ENCODE measurements around the gene RGS7BP.

RGS7BP gene

DNA sequence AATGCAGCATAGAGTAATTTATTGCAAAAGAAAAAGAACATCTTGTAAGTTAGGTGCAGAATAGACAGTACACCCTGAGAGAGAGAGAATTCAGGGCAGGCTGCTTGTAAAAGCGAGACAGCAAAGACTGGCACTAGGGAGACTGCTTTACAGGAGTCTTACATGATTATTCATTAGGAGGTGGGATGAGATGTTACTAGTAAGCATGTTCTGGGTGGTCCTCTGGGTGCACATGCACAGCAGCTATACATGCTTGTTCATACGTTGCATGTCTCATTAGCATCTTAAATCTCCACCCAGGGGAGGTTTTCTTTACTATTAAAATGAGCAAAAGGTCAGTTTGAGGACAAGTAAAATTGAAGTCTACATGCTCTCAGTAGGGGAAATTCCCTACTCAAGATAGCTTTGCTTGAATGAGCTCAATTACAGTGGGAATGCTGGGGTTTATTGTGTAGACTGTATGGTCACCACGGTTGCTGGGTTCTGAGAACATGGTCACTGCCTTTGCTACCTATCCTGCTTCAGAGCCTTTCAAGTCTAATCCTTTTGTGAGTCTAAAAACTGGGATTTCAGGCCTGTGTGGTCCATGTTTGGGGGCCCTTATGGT is 60.6 kb downstream of the RGS7BP start:
- no peak for DNase-seq

DNA sequence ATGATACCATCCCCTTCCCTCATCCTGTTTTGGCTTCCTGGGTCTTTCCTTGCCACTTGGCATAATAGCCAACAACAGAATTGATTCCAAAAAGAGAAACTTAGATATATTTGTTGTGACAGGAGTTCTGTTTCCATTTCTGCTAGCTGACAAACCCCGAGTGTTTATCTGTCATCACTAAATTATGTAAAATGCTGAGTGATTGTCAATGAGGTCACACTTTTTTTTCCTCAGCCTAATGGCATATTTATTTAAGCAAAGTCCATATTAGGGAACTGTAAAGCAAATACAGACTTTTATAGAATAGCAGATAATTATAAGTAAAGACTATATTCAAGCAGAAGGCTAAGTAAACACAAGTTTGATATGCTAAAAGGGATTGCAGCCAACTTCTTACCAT is 64.0 kb downstream of the RGS7BP start:
- no peak for DNase-seq

DNA sequence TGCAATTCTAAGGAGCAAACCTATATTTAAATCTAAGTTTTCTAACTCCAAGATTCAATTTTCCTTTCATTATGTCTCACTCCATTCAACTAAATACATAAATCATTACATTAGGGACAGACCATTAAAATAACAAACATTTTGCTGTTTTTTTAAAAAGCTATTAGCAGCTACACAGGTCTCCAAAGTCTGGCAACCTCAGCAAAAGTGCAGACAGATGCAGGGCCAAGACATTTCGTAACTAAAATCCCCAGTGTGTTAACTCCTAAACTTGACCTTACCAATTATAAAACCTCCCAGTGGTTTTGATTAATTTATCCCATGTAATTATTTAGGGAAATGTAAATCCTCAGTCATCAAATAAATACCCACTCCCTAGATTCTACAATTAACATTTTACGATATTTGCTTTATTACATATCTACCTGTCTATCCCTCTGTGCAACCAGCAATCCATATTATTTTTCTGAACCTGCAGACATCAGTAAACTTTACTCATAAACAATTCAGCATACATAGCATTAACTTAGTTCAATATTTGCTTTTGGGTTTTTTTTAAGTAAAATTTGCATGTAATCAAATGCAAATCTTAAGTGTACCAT is 64.7 kb downstream of the RGS7BP start:
- DNase-seq = no peak

DNA sequence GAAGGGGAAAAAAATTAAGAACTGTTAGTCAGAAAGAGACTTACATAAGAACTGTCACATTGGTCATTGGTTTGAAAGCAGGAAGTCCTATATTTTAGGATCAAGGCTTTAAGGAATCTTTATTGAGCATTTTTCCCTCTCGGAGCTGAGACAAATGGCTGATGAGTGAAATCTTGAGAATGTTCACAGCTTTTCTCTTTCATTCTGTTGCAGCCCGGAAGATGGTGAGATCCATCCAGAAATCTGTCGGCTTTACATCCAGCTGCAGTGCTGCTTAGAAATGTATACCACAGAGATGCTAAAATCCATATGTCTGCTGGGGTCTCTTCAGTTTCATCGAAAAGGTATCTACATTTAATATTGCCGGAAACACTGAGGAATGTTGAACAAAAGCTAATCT is 69.7 kb downstream of the RGS7BP start:
- no peak for DNase-seq

DNA sequence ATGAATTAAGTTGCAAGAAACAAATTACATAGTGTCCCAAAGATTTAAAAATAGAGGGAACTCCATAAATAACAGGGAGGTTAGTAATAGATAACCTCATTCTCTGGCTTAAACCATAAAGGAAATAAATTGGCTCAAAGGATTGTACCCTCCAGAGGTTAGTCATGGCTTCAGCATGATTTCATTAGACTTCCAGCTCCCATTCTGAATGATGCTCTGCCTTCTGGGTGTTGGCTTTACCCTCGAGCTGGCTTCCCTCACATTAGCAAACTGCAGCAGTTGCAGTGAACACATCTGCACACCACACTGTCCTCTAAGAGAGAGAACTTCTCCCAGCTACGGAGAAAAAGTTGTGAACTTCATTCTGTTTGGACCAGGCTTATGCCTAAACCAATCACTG is 70.4 kb downstream of the RGS7BP start:
- no peak for DNase-seq

DNA sequence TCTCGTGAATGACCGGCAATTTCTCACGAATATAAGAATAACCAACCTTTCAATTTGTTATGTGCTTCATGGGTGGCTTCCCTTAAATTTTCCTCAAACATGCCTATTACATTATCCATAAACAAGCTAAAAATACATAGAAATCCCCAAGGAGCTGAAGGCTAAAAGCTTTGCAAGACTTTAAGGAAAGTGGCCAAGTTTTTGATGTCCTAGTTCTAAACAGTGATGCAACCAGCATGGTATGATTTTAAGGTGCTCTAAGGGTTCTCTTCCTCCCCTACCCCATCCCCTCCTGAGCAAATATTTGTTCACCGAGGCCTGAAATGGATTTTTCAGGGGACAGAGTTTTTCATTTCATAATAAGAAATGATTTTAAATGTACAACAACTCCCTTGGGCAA is 79.8 kb downstream of the RGS7BP start:
- DNase-seq = no peak

DNA sequence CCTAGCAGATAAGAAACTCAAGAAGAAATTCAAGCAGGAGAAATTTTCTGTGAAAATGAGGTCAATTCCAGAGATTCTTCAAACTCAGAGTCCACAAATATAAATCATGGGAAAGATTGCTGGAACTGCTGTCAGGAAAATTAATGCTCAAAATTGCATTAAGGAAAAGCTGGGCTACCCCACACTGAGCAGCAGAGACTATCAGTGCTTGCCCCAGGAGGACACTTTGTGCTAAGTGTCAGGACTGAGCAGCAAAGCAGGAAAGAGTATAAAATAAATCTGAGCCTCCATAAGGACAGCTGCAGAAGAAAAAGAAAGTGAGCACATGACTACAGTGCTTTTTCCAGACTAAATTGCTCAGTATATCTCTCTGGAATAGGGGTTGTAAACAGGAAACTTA is 81.6 kb downstream of the RGS7BP start:
- no peak for DNase-seq

DNA sequence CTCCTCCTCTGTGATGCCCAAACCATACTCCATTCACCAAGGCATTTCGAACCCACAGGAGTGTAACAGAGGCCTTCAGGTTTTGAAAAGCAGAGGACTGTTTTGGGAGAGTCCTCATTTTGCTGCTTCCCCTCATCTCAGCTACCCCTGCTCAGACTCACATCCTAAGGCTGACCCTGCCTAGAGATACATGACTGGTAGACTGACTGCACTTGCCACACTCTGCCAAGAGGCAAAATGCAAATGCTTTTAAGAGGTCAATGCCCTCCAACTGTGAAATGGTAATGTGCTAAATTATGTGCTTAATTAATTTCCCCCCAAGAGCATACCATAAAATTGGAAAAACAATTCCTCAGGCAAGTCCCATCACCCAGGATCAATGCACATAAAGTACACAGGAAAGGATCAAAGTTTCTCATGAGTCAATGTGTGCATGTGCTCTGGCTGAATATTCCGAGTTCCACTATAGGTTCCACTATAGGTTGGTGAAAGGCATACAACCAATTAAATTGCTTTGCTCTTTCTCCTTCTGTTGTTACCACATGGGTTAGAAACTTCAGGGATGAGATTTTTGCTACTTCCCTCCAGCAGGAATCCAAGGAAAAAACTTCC is 87.0 kb downstream of the RGS7BP start:
- DNase-seq = no peak

DNA sequence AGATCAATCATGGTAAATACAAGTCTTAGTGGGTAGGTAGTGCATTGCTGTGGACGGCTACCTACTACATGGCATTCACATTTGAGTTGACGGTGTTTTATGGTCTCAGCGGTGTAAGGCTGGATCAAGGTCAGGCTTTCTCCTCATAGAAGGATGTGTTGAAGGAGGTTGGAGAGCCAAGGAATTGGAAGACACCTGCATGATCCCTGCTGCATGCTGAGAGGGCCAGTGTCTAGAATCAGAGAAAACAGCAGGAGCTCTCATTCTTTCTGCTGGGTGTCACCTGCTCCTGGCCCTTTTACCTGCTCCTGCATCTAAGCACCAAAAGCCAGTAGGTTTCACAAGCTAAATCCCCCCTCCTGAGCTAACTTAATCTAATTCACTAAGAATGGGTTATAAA is 88.2 kb downstream of the RGS7BP start:
- no peak for DNase-seq

DNA sequence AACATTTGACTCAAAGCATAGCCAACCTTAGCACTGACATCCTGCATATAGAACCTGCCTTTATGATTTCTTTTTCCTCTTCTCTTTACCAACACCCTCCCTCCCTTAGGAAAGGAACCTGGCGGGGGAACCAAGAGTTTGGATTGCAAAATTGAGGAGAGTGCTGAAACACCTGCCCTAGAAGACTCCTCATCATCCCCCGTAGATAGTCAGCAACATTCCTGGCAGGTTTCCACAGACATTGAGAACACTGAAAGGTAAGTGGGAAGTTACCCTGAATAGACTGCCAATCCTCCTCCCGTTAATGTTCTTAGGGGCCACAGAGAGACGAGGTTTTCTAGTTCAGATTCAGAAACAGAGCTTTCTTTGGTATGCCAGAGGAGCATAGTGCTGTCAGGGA is 88.8 kb downstream of the RGS7BP start:
- DNase-seq = no peak

DNA sequence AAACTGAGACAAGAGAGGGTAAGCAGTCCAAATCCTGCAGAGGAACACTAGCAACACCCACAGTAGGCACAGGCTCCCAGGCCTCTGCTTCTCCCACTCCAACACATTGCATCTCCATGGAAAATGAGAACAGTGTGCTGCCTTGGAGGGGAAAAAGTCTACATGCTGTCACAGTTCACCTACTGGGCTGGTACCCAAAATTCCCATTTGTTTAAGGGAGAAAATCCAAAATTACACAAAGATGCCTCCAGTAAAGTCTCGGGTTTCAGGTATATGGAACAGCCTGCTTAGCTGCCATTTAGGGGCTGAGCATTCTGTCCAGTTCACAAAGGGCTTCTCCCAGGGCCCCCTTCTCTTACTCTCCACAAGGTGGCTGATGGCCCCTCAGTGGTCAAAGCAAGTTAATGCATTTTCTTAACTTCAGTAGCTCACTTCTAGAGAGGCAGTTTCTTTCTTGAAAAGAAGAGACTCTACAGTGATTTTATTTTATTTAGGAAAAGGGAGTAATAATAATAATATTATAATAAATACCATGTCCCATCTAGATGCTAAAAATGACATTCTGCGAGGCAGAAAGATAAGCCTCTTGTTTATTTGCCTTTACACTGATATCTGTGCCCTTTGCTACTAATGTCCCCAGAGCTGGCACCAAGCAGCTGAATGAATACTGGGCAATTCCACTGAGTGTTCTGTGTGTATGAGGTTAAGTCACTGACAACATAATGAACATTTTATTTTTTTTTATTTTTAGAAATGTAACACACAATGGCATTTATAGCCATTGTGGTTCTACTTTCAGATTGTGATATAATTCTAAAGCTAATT is 89.4 kb downstream of the RGS7BP start:
- DNase-seq = no peak

DNA sequence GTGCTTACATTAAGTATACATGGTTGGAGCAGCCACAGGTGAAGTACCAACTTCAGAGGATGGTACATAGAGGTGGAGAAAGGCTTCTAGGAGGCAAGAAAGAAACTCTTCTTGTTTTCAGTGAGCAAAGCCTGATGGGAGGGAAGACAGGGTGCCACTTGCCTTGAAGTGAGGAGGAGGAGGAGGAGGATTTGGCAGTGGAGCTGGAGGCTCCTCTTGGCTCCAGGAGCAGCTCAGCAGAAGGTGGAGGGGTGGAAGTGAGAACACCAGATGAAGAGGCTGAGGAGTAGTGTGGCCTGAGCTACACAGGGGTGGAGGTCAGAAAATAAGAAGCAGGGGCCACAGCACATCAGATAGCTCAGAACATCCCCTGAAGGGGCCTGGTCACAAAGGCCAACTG is 93.4 kb downstream of the RGS7BP start:
- DNase-seq = no peak

DNA sequence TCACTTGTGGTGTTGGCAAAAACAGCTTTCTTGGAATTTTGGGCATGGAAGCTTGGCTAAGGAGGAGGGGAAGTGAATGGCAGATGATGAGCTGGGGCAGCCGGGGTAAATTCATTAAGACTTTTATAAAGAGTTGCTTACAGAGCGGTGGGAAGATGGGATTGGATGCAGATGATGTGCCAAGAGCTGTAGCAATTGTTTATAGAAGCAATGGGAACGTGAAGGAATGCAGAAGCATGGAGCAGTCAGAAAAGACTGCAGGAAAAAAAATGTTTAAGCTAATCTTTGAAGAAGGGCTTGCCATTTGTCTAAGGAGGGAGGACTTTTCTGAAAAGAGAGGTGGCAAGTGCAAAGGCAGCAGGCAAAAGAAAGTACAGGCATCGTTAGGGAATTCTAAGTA is 97.9 kb downstream of the RGS7BP start:
- no peak for DNase-seq

DNA sequence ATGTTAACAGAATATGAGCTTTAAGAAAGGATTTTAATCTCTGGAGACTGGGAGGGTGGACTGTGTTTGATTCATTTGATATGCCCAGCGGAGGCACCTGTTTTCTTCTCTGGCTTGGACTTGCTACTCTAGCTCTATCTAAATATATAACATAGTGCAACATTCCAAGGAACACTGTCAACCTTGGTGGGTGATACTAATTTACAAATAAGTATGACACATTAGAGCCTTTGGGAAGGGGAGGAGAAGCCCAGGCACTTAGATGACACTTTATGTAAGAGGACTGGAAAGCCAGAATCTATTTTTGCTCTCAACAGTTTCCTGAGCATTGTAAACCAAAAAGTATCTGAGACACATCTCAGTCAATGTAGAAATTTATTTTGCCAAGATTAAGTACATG is 101.1 kb downstream of the RGS7BP start:
- no peak for DNase-seq

DNA sequence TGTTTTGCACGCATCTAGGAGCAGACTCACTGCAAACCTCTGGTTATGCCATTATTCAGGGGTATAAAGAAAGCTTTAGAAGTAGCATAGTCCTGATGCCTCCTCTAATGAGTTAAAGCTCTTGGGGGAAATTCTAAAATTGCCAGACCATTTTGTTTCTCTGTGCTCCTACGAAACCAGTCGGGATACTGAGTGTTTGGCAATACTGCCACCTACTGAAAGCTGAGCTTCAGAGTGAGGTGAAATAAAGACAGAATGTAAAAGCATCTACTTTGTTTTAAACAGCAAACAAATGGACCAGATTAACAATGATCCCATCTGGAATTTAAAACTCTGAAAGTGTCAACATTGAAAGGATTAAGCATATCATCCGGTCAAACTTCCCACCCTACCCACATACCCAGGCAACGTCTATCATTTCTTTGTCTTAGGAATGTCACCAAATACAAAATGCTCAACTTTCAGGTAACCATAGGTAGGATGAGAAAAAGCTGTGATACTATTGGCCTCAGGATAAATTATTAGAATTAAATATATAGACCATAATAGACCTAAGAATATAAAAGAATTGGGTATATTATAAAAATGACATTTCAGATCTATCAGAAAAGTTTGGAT is 106.6 kb downstream of the RGS7BP start:
- DNase-seq = peak; percentile 63

DNA sequence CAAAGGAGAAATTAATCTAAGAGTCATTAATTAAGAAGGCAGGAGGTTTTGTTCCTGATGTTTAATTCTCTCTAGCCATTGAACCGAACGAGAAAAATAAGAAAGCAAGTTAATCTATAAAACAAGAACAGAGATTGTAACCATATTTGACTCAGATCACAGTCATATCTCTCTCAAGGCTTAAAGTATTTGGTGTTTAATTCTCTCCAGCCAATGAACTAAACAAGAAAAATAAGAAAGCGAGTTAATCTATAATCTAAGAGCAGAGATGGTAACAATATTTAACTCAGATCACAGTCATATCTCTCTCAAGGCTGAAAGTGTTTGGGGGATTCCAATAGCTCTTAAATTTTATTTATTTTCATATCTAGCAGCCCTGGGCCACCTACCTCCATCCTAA is 110.1 kb downstream of the RGS7BP start:
- DNase-seq = no peak

DNA sequence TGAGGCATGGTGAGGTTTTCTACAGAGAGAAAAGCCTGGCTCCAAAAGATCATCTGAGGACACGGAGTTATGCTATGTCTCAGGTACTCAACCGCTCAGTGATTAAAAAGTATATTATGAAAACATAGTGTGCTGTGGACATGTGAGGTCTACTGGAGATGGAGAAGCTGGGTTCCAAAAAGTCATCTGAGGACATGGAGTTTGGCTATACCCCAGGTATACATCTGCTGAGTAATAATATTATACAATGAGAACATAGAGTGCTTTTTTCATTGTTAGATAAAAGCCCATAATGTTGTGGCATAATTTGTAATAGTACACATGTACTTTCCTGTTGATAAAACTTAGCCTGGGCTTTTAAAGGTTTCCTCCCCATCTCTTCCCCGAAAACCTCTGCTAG is 113.8 kb downstream of the RGS7BP start:
- no peak for DNase-seq

DNA sequence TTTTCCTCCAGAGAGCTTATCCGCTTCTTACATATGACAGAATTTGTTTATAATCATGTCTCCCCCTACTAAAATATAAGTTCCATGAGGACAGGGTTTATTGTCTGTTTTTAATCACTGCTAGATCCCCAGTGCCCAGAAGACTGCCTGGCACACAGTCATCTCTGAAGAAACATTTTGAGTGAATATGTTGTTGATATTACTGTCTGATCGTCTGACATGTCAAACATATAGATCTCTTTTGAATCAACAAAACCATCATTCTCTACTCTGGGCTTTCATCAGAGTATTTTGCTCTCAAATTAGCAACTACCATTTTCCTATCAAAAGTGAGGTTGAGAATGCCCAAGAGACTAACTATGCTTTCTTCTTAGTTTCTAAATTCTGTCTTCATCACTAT is 117.2 kb downstream of the RGS7BP start:
- DNase-seq = no peak

DNA sequence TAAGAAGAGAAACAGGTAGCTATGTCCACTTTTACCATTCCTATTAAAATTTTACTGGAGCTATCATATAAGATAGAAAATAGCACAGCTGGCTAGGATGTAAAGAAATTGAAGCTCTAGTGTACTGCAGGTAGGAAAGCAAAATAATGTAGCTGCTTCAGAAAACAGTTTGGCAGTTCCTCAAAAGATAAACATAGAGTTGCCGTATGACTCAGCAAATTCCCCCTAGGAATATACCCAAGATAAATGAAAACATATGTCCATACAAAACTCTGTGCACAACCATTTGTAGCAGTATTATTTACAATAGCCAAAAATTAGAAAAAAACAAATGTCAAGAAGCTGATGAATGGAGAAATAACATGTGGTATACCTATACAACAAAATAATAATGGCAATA is 119.9 kb downstream of the RGS7BP start:
- DNase-seq = no peak

DNA sequence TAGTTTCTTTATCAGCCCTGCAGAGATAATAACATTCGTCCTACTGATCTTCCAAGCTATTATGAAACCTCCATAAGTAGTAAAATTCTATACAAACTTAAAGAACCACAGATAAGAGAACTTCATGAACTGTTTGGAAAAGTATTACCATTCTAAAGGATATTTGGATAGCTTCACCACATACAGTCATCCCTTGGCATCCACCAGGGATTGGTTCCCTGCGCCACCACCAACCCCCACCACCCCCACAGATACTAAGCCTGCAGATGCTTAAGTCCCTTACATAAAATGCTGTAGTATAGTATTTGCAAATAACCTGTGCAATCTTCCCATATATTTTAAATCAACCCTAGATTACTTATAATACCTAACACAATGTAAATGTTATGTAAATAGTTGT is 123.1 kb downstream of the RGS7BP start:
- DNase-seq = no peak

DNA sequence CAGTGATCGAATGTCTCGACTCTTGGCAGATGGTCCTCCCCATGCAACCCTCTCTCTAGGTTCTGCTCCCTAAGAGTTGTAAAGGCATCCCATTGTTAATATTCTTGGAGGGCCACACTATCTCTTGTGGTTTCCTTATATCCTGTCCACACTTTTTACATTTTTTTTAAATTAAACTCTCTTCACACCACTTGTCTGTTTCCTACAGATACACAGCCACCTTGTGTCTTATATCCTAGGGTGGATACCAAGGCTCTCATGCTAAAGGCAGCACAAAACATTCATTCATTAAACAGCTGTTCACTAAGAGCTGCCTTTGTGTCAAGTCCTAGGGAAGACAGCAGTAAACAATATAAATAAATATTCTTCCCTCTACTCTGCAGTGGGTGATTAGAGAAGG is 124.0 kb downstream of the RGS7BP start:
- DNase-seq = no peak

DNA sequence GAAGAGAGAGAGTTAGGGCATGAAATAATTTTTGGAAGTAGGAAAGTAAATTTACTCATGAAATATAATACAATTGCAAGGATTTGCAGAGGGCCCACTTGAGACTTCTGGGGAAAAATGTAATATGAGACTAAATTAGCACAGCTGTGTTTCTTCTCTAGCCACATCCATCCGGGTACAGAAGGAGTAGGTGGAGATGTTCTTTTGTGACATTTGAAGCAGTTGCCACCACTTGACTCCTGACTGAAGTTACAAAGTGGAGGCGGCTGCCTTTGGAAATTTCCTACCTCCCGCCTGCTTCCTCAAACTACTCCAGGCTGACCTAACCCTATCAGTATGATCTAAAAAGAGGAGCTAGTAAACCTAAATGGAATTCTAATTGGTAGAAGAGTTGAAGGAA is 126.4 kb downstream of the RGS7BP start:
- DNase-seq = no peak

DNA sequence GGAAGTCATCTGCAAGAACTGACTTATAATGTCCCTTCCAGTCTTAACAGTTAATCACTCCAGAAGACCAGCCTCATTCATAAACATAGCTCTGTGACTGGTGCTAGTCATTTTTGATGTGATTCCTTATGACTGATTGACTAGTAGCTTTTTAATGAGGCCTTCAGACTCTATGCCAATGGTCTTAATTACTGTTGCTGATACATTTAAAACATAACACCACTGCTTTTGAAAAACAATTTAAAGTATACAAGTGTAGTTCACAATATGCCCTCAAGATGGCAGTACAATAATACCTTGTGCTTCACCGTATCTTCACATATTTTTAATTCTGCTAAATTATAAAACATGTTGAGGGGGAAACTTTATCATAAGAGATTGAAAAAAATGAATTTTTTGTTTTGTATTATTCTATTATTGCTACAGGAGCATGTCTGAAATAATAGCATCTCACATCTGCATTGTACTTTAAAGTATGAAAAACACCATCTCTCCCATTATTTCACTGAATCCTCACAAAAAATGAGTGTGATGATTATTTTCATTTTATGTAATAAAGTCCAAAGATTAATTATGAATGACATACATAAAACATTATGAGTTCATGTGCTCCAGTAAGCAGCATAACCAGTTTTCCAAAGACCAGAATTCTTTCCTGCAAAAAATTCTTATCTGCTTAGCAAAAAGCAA is 129.3 kb downstream of the RGS7BP start:
- peak; percentile 21 for DNase-seq
